Trophoblast cell (in vitro differentiated cells and primary cell): Measurements from ENCODE around the gene PEX7.
A peak's percentile ranks its signal among the peaks of the same experiment; 100 is the strongest.

Source experiments
- DNase-seq, 2 donors: peaks; one replicate each; pipeline ENCODE4 v3.0.0-alpha.2; 2016
- H2AFZ ChIP-seq: 2 replicates; pipeline ENCODE4 v1.6.1; 2013; ENCODE audit warnings: low read length, moderate library complexity, mild to moderate bottlenecking; ENCODE audit not compliant: insufficient read depth, poor library complexity
- H2AK5ac ChIP-seq: 2 replicates; pipeline ENCODE4 v1.6.1; 2013; ENCODE audit warnings: mild to moderate bottlenecking, low read length
- H2BK120ac ChIP-seq: 2 replicates; pipeline ENCODE4 v1.6.1; 2013; ENCODE audit warnings: low read length, mild to moderate bottlenecking, moderate library complexity; ENCODE audit not compliant: insufficient read depth, poor library complexity
- H2BK12ac ChIP-seq: 2 replicates; pipeline ENCODE4 v1.6.1; 2013; ENCODE audit warnings: mild to moderate bottlenecking, low read length, moderate library complexity
- H2BK5ac ChIP-seq: 2 replicates; pipeline ENCODE4 v1.6.1; 2013; ENCODE audit warnings: low read length, low read depth, moderate library complexity, mild to moderate bottlenecking; ENCODE audit not compliant: poor library complexity
- H3K14ac ChIP-seq: 2 replicates; pipeline ENCODE4 v1.6.1; 2013; ENCODE audit warnings: mild to moderate bottlenecking, low read length
- H3K18ac ChIP-seq: 2 replicates; pipeline ENCODE4 v1.6.1; 2013; ENCODE audit warnings: mild to moderate bottlenecking, low read length
- H3K23ac ChIP-seq: 2 replicates; pipeline ENCODE4 v1.6.1; 2013; ENCODE audit warnings: low read length
- H3K27ac ChIP-seq: 2 replicates; pipeline ENCODE4 v1.5.1; 2013; ENCODE audit warnings: low read depth, mild to moderate bottlenecking, inconsistent platforms, low read length, moderate library complexity
- H3K27me3 ChIP-seq: 2 replicates; pipeline ENCODE4 v1.6.1; 2013; ENCODE audit warnings: inconsistent platforms, mild to moderate bottlenecking, low read length, moderate library complexity; ENCODE audit not compliant: insufficient read depth
- H3K36me3 ChIP-seq, 2 experiments: 1 replicate in 1 of 2; 2 replicates in 1 of 2; pipeline ENCODE4 v1.6.1; 2013; ENCODE audit warnings: low read length in 2 of 2, mild to moderate bottlenecking in 2 of 2, moderate library complexity in 1 of 2; ENCODE audit not compliant: insufficient read depth in 2 of 2, control insufficient read depth in 1 of 2
- H3K4ac ChIP-seq: 2 replicates; pipeline ENCODE4 v1.6.1; 2013; ENCODE audit warnings: low read depth, mild to moderate bottlenecking, low read length, moderate library complexity
- H3K4me1 ChIP-seq, 2 experiments: 1 replicate in 1 of 2; 2 replicates in 1 of 2; pipeline ENCODE4 v1.6.1; 2013; ENCODE audit warnings: low read length in 2 of 2, mild to moderate bottlenecking in 2 of 2, moderate library complexity in 1 of 2; ENCODE audit not compliant: insufficient read depth in 2 of 2, control insufficient read depth in 1 of 2
- H3K4me2 ChIP-seq: 2 replicates; pipeline ENCODE4 v1.6.1; 2013; ENCODE audit warnings: inconsistent platforms, mild to moderate bottlenecking, low read length, moderate library complexity
- H3K4me3 ChIP-seq: 2 replicates; pipeline ENCODE4 v1.5.1; 2013; ENCODE audit warnings: mild to moderate bottlenecking, low read depth, low read length, inconsistent platforms
- H3K79me1 ChIP-seq: one replicate; pipeline ENCODE4 v1.6.1; 2013; ENCODE audit warnings: low read length
- H3K79me2 ChIP-seq: 2 replicates; pipeline ENCODE4 v1.6.1; 2013; ENCODE audit warnings: low read length, mild to moderate bottlenecking; ENCODE audit not compliant: control insufficient read depth, insufficient read depth, poor library complexity
- H3K9ac ChIP-seq: 2 replicates; pipeline ENCODE4 v1.6.1; 2013; ENCODE audit warnings: mild to moderate bottlenecking, low read length
- H3K9me3 ChIP-seq: 2 replicates; pipeline ENCODE4 v1.6.1; 2013; ENCODE audit warnings: low read depth, mild to moderate bottlenecking, control low read depth, inconsistent platforms, low read length; ENCODE audit not compliant: insufficient read depth
- H4K12ac ChIP-seq: 2 replicates; pipeline ENCODE4 v1.6.1; 2013; ENCODE audit warnings: low read depth, mild to moderate bottlenecking, low read length, moderate library complexity
- H4K8ac ChIP-seq: 2 replicates; pipeline ENCODE4 v1.6.1; 2013; ENCODE audit warnings: low read depth, mild to moderate bottlenecking, low read length, moderate library complexity
- H4K91ac ChIP-seq: one replicate; pipeline ENCODE4 v1.6.1; 2013; ENCODE audit warnings: low read depth, mild to moderate bottlenecking, low read length, moderate library complexity
- WGBS: extraction: QIAGEN DNeasy Blood & Tissue Kit; methylation state at CpG from one replicate; pipeline ENCODE4 v1.1.7; 2013; ENCODE audit warnings: missing lambda C conversion rate; ENCODE audit not compliant: insufficient read length, insufficient coverage; ENCODE audit errors: extremely low coverage; 5-methylcytosine and 5-hydroxymethylcytosine counted together

Gene PEX7

DNA sequence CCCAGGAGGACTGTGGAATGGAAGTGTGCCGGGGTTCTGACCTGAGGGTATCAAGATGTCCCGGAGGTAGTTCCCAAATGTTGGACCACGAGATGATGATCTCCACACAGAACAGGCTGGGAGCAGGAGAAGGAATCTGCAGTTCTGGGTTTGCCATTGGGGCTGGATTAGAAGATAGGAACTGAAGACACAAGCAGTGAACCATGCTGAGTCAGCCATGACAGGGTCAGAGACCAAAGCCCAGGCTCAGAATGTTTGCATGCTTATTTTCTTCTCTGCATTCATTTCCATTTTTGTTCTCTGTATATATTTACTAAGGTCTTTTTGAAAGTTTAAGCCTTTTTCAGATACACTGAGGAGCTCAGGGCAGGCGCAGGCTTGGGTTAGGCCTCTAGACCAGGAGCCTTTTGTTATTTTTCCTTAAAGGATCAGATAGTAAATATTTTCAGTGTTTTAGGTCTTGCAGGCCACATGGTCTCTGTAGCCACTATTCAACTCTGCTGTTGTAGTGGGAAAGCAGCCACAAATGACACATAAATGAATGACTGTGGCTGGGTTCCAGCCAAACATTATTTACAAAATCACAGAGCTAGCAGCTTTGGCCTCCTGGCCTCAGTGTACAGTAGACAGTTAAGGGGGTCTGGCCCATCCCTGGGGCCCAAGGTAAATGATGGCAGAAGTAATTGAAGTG lies 128.2 kb downstream of the PEX7 start:
- no peak overlapping the region for H2BK5ac ChIP-seq
- H4K12ac ChIP-seq, result no peak overlapping the region
- no peaks in the 10 kb centered on the region for H3K27me3 ChIP-seq
- H4K91ac ChIP-seq, result no peak overlapping the region
- no peaks in the 10 kb centered on the region for H3K9me3 ChIP-seq
- H3K18ac ChIP-seq, result no peak overlapping the region
- H3K4me3 ChIP-seq, result no peak overlapping the region
- no peak overlapping the region for H2AK5ac ChIP-seq
- no peak overlapping the region for H3K4me2 ChIP-seq
- H3K36me3 ChIP-seq, result no peaks in the 10 kb centered on the region
- H3K27ac ChIP-seq, result no peak overlapping the region
- H3K79me2 ChIP-seq, result no peaks in the 10 kb centered on the region
- H4K8ac ChIP-seq, result no peak overlapping the region
- no peak for DNase-seq
- H3K23ac ChIP-seq, result no peak overlapping the region
- H3K9ac ChIP-seq, result no peak overlapping the region
- H2AFZ ChIP-seq, result no peak overlapping the region
- no peak overlapping the region for H3K14ac ChIP-seq
- no peaks in the 10 kb centered on the region for H3K4me1 ChIP-seq
- H2BK12ac ChIP-seq, result no peak overlapping the region
- WGBS, result no CpG with 5 or more reads among the region's 4 CpGs
- no peak overlapping the region for H3K4ac ChIP-seq
- no peak overlapping the region for H2BK120ac ChIP-seq
- H3K79me1 ChIP-seq, result no peaks in the 10 kb centered on the region

DNA sequence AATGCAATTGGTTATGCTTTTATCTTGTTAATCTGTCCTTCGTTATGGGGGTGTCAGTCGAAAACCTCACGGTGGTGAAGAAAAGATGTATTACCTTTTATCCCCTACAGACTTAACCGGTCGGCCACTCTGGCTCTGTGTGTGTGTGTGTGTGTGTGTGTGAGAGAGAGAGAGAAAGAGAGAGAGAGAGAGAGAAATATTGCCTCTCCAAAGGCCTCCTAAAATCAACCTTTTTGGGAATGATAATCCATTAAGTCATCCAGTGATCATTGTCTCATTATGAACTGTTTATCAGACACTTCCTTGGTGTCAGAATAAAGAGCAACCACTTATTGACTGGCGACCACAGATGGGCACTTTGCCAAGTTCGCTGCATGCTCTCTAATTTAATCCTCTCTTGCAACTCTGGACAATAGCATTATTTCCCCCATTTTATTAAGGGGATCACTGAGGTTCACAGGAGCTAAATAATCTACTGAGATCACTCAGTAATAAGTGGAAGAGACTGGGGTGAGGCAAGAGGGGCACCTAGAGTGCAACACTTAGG lies 130.4 kb downstream of the PEX7 start:
- Histone ChIP-seq H4K91ac (no peak overlapping the region), H2AFZ (no peak overlapping the region), H3K18ac (no peak overlapping the region), H2BK5ac (no peak overlapping the region), H3K79me1 (no peaks in the 10 kb centered on the region), H3K14ac (no peak overlapping the region), H3K4me2 (no peak overlapping the region), H2BK120ac (no peak overlapping the region), H3K4ac (no peak overlapping the region), H3K79me2 (no peaks in the 10 kb centered on the region), H3K9me3 (no peaks in the 10 kb centered on the region), H3K4me3 (no peak overlapping the region), H3K27ac (no peak overlapping the region), H3K36me3 (no peaks in the 10 kb centered on the region), H4K12ac (no peak overlapping the region), H3K4me1 (peaks cover 0 to 2% of the 10 kb centered on the region in 2 experiments), H3K9ac (no peak overlapping the region), H2BK12ac (no peak overlapping the region), H3K23ac (no peak overlapping the region), H4K8ac (no peak overlapping the region), H2AK5ac (no peak overlapping the region), H3K27me3 (no peaks in the 10 kb centered on the region)
- no CpG with 5 or more reads among the region's 7 CpGs for WGBS
- DNase-seq, result no peak

DNA sequence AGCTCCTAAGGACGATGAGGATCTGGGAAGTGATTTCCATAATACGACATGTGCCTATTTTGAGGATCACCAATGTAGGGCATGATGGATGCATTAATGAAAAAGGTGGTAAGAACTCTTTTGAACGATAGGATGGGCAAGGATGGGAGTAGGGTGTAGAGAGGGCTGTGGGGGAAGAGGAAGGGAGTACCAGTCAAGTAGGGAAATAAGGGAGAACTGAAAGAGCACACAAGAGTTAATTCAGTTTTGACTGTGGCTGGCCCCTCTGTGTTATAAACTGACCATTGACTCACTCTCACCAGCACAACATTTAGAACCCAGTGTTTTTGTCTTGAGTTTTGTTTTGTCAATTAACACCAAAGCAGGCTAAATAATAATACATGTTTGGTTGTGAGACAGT lies 132.7 kb downstream of the PEX7 start:
- H3K79me1 ChIP-seq, result peaks cover 14% of the 10 kb centered on the region
- no peak overlapping the region for H3K4me3 ChIP-seq
- no peak overlapping the region for H3K9ac ChIP-seq
- H3K4me2 ChIP-seq, result no peak overlapping the region
- no CpG with 5 or more reads among the region's 3 CpGs for WGBS
- no peak overlapping the region for H2BK12ac ChIP-seq
- no peak overlapping the region for H2AK5ac ChIP-seq
- H2BK5ac ChIP-seq, result no peak overlapping the region
- no peaks in the 10 kb centered on the region for H3K36me3 ChIP-seq
- no peaks in the 10 kb centered on the region for H3K27me3 ChIP-seq
- no peaks in the 10 kb centered on the region for H3K9me3 ChIP-seq
- no peak overlapping the region for H3K23ac ChIP-seq
- no peak overlapping the region for H3K18ac ChIP-seq
- H2BK120ac ChIP-seq, result no peak overlapping the region
- no peak overlapping the region for H4K8ac ChIP-seq
- H4K91ac ChIP-seq, result no peak overlapping the region
- H3K14ac ChIP-seq, result no peak overlapping the region
- no peak overlapping the region for H3K27ac ChIP-seq
- no peak overlapping the region for H2AFZ ChIP-seq
- no peak overlapping the region for H4K12ac ChIP-seq
- no peak for DNase-seq
- no peaks in the 10 kb centered on the region for H3K79me2 ChIP-seq
- peaks cover 10 to 12% of the 10 kb centered on the region in 2 experiments for H3K4me1 ChIP-seq
- H3K4ac ChIP-seq, result no peak overlapping the region

DNA sequence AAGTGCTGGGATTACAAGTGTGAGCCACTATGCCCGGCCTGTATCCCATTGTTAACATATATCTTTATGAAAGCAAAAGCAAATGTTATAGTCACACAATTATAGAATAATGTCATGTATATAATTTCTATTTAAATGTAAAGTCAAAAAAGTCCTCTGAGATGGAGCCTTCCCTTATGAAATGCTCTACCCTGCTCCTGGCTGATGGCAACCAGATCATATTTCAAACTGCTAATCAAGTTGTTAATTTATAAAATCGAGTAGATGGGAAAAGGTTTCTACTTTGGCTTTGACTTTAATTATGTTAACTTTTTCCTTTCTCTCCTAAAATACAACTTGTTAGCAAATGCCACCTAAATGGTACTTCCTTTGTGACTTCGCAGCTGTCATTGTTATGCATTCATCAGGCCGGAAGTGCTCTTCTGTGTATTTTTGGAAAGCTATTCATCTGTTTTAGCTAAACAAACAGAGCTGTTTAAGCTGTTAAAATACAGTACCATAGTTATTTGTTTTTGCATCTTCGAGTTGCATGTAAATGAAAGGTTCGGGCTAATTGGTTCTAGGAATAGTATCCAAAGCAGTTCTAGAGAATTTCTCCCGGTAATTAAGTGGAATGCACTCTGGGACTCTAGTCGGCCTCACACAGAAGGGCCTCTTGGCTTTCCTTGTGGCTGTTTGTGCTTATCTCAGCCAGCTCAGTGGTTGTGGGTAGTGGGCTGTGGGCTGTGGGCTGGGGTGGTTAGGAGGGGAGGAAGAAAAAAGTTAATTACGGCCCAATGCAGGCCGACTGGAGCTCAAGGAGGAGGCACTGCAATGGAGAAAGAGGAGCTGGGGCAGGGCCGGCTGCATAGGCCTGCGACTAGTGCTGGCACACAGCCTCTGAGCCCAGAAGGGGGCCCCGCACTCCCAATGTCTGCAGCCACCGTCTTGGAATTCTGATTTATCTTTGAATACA lies 134.5 kb downstream of the PEX7 start:
- Histone ChIP-seq H3K14ac (no peak overlapping the region), H3K79me1 (peaks cover 19% of the 10 kb centered on the region)

More for the DNA sequence above, 134.5 kb downstream of the PEX7 start:
- Histone ChIP-seq H3K18ac (no peak overlapping the region), H4K12ac (peak overlapping the region; percentile 43), H3K9ac (no peak overlapping the region), H3K27ac (no peak overlapping the region), H2BK12ac (no peak overlapping the region), H3K23ac (no peak overlapping the region), H2AFZ (no peak overlapping the region), H3K4me2 (no peak overlapping the region), H2AK5ac (no peak overlapping the region), H4K91ac (peak overlapping the region; percentile 11), H3K79me2 (no peaks in the 10 kb centered on the region), H3K4me3 (no peak overlapping the region), H2BK120ac (no peak overlapping the region), H3K9me3 (no peaks in the 10 kb centered on the region), H4K8ac (peak overlapping the region; percentile 73), H3K4me1 (peaks cover 10 to 14% of the 10 kb centered on the region in 2 experiments), H3K4ac (no peak overlapping the region), H2BK5ac (no peak overlapping the region), H3K36me3 (no peaks in the 10 kb centered on the region), H3K27me3 (no peaks in the 10 kb centered on the region)
- no CpG with 5 or more reads among the region's 14 CpGs for WGBS
- DNase-seq, result no peak
